ENCODE results near the gene XRCC2.

Gene XRCC2

GRCh38 chr7:152608656-152609055 lies 67.3 kb downstream of the XRCC2 start:
- no peak for DNase-seq

GRCh38 chr7:152608208-152608607 lies 67.7 kb downstream of the XRCC2 start:
- DNase-seq, result no peak

GRCh38 chr7:152607007-152607406 lies 68.9 kb downstream of the XRCC2 start:
- no peak for DNase-seq

GRCh38 chr7:152602962-152603361 lies 73.0 kb downstream of the XRCC2 start:
- no peak for DNase-seq

GRCh38 chr7:152601305-152601798 lies 74.6 kb downstream of the XRCC2 start:
- DNase-seq, result no peak

GRCh38 chr7:152600266-152600665 lies 75.7 kb downstream of the XRCC2 start:
- no peak for DNase-seq

GRCh38 chr7:152597507-152597906 lies 78.4 kb downstream of the XRCC2 start:
- DNase-seq, result no peak

DNA sequence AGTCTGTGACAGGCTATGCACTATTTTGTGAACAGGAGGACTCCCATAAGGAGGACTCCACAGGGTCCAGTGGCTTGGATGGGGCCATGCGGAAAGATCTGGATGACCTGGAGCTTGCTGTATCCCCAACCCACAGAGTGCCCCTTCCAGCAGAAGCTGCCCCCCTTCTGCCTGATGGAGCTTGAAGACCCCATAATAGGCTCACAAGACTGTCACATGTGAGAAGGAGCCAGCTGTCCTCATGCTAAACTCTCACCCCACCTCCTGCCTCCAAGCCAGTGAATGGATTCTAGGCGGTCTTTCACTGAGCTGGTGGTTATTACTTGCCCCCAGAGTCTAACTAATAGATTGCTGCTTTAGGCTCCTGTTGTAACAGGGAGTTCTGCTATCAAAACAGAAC lies 79.1 kb downstream of the XRCC2 start:
- no peak for DNase-seq
